Progenitor cell of endocrine pancreas (in vitro differentiated cells): ENCODE data around the gene LRP1B. TPM values are rescaled to one million over a fixed set of nuclear protein-coding genes. Genes with fewer than 3 reads are reported as not detected.

ENCODE experiments used
- DNase-seq: peaks from one replicate; pipeline ENCODE4 v3.0.0; 2021; ENCODE audit warnings: low spot score; ENCODE audit not compliant: unreplicated experiment
- H3K27ac Mint-ChIP-seq: 2 replicates; pipeline ENCODE4 v1.8.0; 2021; ENCODE audit warnings: mild to moderate bottlenecking, moderate library complexity, mixed read lengths
- H3K27me3 Mint-ChIP-seq: 2 replicates; pipeline ENCODE4 v1.8.0; 2021; ENCODE audit warnings: mixed read lengths
- H3K36me3 Mint-ChIP-seq: 2 replicates; pipeline ENCODE4 v1.8.0; 2022; ENCODE audit warnings: mixed read lengths; ENCODE audit not compliant: insufficient read depth
- H3K4me1 Mint-ChIP-seq: 2 replicates; pipeline ENCODE4 v1.8.0; 2021; ENCODE audit warnings: low read depth, mixed read lengths
- H3K4me3 Mint-ChIP-seq: 2 replicates; pipeline ENCODE4 v1.8.0; 2021; ENCODE audit warnings: low read depth, mild to moderate bottlenecking, moderate library complexity, mixed read lengths
- H3K9me3 Mint-ChIP-seq: 2 replicates; pipeline ENCODE4 v1.8.0; 2021; ENCODE audit warnings: low read depth, mixed read lengths
- total RNA-seq: library from RNA; stranded (reverse); gene quantifications from 2 replicates; pipeline ENCODE4 v1.2.1, GENCODE V29; 2021
- TF ChIP-seq, protein P1 (sequence below): fragments of 200-600 bp; sonication (generic); IDR thresholded peaks from one replicate; pipeline ENCODE4 v1.5.0; 2021; ENCODE audit warnings: antibody characterized with exemption, mild to moderate bottlenecking; ENCODE audit not compliant: unreplicated experiment

The LRP1B gene
- total RNA-seq, 1 donor from 2014 or later, result 0.57 TPM

DNA sequence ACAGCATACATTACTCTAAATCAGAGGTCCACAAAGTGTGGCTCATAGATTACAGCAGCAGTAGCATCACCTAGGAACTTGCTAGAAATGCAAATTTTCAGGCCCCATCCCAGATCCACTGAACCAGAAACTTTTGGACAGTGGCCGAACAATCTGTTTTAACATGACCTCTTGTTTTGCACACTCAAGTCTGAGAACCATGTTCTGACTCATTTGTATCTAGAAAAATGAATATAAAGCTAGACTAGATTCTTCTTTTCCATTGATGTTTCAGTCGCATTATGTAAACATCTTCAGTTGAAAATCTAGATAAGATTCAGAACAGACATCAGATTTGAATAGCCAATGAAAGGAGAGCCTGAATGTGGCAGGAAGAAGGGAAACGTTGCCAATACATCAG, 608.8 kb downstream of the LRP1B start:
- H3K27ac Mint-ChIP-seq, result no peak overlapping the region
- no peaks in the 10 kb centered on the region for H3K36me3 Mint-ChIP-seq
- H3K4me3 Mint-ChIP-seq, result no peak overlapping the region
- no peaks in the 10 kb centered on the region for H3K9me3 Mint-ChIP-seq
- H3K27me3 Mint-ChIP-seq, result no peaks in the 10 kb centered on the region
- no peak for DNase-seq
- TF ChIP-seq, protein P1, sequence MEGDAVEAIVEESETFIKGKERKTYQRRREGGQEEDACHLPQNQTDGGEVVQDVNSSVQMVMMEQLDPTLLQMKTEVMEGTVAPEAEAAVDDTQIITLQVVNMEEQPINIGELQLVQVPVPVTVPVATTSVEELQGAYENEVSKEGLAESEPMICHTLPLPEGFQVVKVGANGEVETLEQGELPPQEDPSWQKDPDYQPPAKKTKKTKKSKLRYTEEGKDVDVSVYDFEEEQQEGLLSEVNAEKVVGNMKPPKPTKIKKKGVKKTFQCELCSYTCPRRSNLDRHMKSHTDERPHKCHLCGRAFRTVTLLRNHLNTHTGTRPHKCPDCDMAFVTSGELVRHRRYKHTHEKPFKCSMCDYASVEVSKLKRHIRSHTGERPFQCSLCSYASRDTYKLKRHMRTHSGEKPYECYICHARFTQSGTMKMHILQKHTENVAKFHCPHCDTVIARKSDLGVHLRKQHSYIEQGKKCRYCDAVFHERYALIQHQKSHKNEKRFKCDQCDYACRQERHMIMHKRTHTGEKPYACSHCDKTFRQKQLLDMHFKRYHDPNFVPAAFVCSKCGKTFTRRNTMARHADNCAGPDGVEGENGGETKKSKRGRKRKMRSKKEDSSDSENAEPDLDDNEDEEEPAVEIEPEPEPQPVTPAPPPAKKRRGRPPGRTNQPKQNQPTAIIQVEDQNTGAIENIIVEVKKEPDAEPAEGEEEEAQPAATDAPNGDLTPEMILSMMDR, result no peak
- H3K4me1 Mint-ChIP-seq, result peaks cover 1% of the 10 kb centered on the region

DNA sequence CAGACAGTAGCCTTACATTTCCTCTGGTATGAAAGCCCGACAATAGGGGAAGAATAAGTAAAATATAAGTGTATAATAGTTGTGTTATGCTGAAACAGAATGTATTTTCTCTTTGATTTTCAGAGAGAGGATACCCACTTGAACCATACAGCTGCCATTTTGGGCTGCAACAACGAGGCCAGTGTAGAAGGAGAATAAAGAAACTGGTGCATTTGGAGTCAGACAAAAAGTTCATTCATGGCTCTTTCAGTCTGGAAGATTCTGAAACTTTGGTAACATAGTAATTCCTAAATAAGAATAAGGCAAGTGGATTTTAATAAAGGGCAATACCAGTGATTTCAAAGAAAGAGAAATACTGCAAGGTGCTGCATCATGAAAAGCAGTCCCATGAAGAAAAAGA, 610.9 kb downstream of the LRP1B start:
- peaks cover 1% of the 10 kb centered on the region for H3K4me1 Mint-ChIP-seq

DNA sequence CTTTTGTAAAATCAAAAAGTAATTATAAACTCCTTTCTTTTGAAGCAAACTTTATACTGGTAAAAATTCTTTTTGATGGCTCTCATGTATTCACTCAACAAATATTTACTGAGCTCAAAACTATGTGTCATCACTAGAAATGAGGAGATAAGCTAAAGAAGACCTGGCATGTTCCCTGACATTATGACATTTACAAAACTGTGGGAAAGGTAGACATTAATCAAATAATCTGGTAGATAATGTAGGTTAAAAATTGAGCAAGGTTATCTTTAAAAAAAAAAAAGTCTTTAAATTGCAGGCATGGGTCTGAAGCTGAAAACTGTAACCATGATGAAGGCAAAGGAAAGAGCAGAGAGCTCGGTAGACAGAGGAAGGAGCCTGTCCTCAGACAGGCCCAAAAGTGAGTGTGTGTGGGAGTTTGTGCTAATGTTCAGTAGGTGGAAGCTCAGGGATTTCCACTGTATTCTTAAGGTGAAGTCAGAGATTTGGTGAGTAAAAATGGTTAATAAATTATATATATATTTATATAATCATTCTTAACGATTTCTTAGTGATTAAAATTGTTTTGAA, 612.9 kb downstream of the LRP1B start:
- no peaks in the 10 kb centered on the region for H3K9me3 Mint-ChIP-seq
- no peak overlapping the region for H3K4me3 Mint-ChIP-seq
- H3K36me3 Mint-ChIP-seq, result no peaks in the 10 kb centered on the region
- TF ChIP-seq, protein P1, result no peak
- H3K4me1 Mint-ChIP-seq, result peaks cover 1% of the 10 kb centered on the region
- DNase-seq, result no peak
- no peaks in the 10 kb centered on the region for H3K27me3 Mint-ChIP-seq
- peak overlapping the region; percentile 3 for H3K27ac Mint-ChIP-seq

More for the DNA sequence above, 610.9 kb downstream of the LRP1B start:
- H3K27ac Mint-ChIP-seq, result no peak overlapping the region
- no peaks in the 10 kb centered on the region for H3K9me3 Mint-ChIP-seq
- TF ChIP-seq, protein P1, result no peak
- H3K4me3 Mint-ChIP-seq, result no peak overlapping the region
- H3K36me3 Mint-ChIP-seq, result no peaks in the 10 kb centered on the region
- no peaks in the 10 kb centered on the region for H3K27me3 Mint-ChIP-seq
- no peak for DNase-seq

DNA sequence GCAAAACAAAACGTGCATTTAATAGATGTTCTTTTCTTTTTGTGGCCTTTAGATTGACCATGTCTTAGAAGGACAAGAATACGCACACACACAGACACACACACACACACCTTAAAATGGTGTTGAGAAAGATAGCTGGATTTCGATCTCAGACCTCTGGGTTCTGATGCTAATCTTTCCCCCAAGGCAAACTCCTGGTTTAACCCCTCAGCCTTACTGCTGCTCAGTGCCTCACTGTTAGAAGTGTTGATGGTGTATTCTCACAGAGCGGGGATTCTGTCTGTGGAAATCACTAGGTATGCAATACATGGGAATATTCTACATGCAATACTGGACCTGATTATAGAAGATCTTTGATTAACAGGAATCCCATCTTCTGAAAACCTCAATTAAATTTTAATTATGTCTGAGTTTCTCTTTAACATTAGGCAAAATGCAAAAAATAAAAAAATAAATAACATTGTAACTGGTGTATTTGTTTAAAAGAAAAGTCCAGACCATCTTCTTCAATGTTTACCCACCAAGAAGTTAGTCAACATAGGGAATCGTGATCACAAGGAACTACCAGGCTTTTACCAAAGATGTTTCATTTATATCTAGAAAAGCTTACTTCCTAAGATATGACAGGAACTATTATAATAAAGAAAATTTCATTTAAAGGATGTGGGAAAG, 613.5 kb downstream of the LRP1B start:
- no peaks in the 10 kb centered on the region for H3K9me3 Mint-ChIP-seq
- no peaks in the 10 kb centered on the region for H3K27me3 Mint-ChIP-seq
- H3K4me1 Mint-ChIP-seq, result peaks cover under 1% of the 10 kb centered on the region
- no peak overlapping the region for H3K27ac Mint-ChIP-seq
- H3K36me3 Mint-ChIP-seq, result no peaks in the 10 kb centered on the region
- TF ChIP-seq, protein P1, result no peak
- no peak overlapping the region for H3K4me3 Mint-ChIP-seq
- no peak for DNase-seq

DNA sequence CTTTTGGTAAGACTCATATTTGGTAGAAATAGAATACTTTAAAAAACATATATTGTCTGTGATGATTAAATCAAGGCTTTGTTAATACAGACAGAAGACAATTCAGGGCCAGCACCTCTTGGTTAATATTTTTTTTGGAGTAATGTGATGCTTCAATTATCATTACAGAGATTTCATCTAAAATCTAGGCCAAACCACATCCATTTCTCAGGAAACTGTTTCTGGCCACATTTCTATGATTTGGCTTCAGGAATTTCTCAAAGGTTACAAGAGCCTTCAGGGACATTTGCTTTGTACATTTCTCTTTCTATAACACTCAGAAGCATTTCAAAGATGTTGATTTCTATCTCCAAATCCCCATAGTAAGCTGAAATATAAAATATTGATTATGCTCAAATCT, 614.9 kb downstream of the LRP1B start:
- Mint-ChIP-seq H3K27me3 (no peaks in the 10 kb centered on the region), H3K4me1 (peaks cover 1% of the 10 kb centered on the region), H3K4me3 (no peak overlapping the region), H3K27ac (no peak overlapping the region), H3K36me3 (no peaks in the 10 kb centered on the region), H3K9me3 (no peaks in the 10 kb centered on the region)
- no peak for DNase-seq
- TF ChIP-seq, protein P1, result no peak
